GM23248 (cell line): ENCODE measurements around the gene METTL21C.

Source experiments
- EZH2 ChIP-seq: fragments of 200-600 bp; sonication (generic); IDR thresholded peaks from 2 replicates; pipeline ENCODE4 v1.6.1; 2018; ENCODE audit warnings: antibody characterized with exemption, mild to moderate bottlenecking; ENCODE audit not compliant: insufficient read depth, poor library complexity, severe bottlenecking
- EZH2phosphoT487 ChIP-seq: fragments of 200-600 bp; sonication (generic); IDR thresholded peaks from 2 replicates; pipeline ENCODE4 v1.6.1; 2018; ENCODE audit warnings: antibody characterized with exemption, moderate library complexity, mild to moderate bottlenecking, low read depth; ENCODE audit not compliant: insufficient read depth

DNA sequence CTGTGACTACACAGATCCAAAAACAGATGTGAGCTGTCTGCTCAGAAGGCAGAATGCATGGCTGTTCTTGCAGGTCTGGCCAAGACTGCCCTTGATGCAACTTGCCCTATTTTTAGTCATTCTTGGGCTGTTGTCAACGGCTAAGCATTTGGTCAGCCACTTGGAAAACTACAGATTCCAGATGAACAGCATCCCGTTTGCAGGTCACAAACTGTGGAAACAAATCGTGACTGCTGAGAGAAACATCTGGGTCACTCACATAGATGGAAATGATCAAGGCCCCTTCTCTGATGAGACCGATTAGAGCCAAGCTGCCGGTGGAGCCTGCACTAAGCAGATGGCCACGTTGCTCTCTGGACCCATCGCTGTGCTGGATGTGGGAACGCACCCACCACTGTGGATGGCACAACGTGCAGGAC is 15.4 kb upstream of the METTL21C start:
- TF ChIP-seq EZH2 (no peak), EZH2phosphoT487 (no peak)
